ENCODE measurements around the gene SLC25A41.
"Not testable (repeated sequence)": the region's sequence is repeated elsewhere in the genome, so short reads cannot be mapped to it uniquely, and the experiment has no call there.

SLC25A41 gene

GRCh38 chr19:6402837-6403608 lies 30.5 kb downstream of the SLC25A41 start:
- DNase-seq, result no peak

GRCh38 chr19:6402058-6402457 lies 31.5 kb downstream of the SLC25A41 start:
- no peak for DNase-seq

GRCh38 chr19:6400062-6400944 lies 33.3 kb downstream of the SLC25A41 start:
- DNase-seq, result not testable (repeated sequence)

- DNase-seq, result no peak
Measured at GRCh38 chr19:6396305-6396704, 37.3 kb downstream of the SLC25A41 start.

- no peak for DNase-seq
Measured at GRCh38 chr19:6394831-6395230, 38.7 kb downstream of the SLC25A41 start.

GRCh38 chr19:6393983-6394412 lies 39.6 kb downstream of the SLC25A41 start:
- DNase-seq, result peak; percentile 71

- peak; percentile 92 for DNase-seq
Measured at GRCh38 chr19:6393074-6393982, 40.2 kb downstream of the SLC25A41 start, which contains the start of gene GTF2F1. GTF2F1 (minus strand) TSS chr19:6393164; CDS start chr19:6392995, 169 bp downstream.

- no peak for DNase-seq
Measured at GRCh38 chr19:6392221-6393073, 41.1 kb downstream of the SLC25A41 start.

- DNase-seq, result no peak
Measured at GRCh38 chr19:6387372-6387771, 46.2 kb downstream of the SLC25A41 start.

GRCh38 chr19:6384381-6384780 lies 49.2 kb downstream of the SLC25A41 start:
- DNase-seq, result no peak

- DNase-seq, result no peak
Measured at GRCh38 chr19:6383188-6383587, 50.4 kb downstream of the SLC25A41 start.

GRCh38 chr19:6381030-6381750 lies 52.4 kb downstream of the SLC25A41 start:
- no peak for DNase-seq

- DNase-seq, result no peak
Measured at GRCh38 chr19:6379744-6380143, 53.8 kb downstream of the SLC25A41 start.

- DNase-seq, result no peak
Measured at GRCh38 chr19:6378486-6378885, 55.1 kb downstream of the SLC25A41 start.

- no peak for DNase-seq
Measured at GRCh38 chr19:6378041-6378440, 55.5 kb downstream of the SLC25A41 start.

GRCh38 chr19:6376512-6377190 lies 56.9 kb downstream of the SLC25A41 start:
- no peak for DNase-seq

All from activated naive CD4-positive, alpha-beta T cell treated with Interleukin-2 at 50 U/mL for 16 hours (primary cell).